Breast epithelium (tissue), 4 donors: ENCODE measurements around the gene HOXD9. TPM values are rescaled to one million over a fixed set of nuclear protein-coding genes. Genes with fewer than 3 reads are reported as not detected.
A peak's percentile ranks its signal among the peaks of the same experiment; 100 is the strongest.

ENCODE experiments used
- DNase-seq, 2 donors: peaks; one replicate each; pipeline ENCODE4 v3.0.0-alpha.2; 2019; ENCODE audit warnings: low spot score in 2 of 2
- H3K27ac ChIP-seq, 2 donors: fragments of 200-600 bp; sonication (generic) in 1 of 2; one replicate each; pipeline ENCODE4 v1.5.1; 2016 to 2019; ENCODE audit warnings: mild to moderate bottlenecking in 1 of 2
- H3K27me3 ChIP-seq, 2 donors: fragments of 200-600 bp; sonication (generic) in 1 of 2; one replicate each; pipeline versions ENCODE4 v1.5.1 to v1.6.0; 2017 to 2019; ENCODE audit warnings: control low read depth in 1 of 2, mild to moderate bottlenecking in 1 of 2
- H3K36me3 ChIP-seq: fragments of 200-600 bp; one replicate; pipeline ENCODE4 v1.5.1; 2019
- H3K4me1 ChIP-seq, 2 donors: fragments of 200-600 bp; sonication (generic); one replicate each; pipeline ENCODE4 v1.5.1; 2016 to 2019; ENCODE audit warnings: control low read depth in 1 of 2
- H3K4me3 ChIP-seq, 3 donors: fragments of 200-600 bp; sonication (generic); 1 replicate in 2 of 3; 2 replicates in 1 of 3; pipeline ENCODE4 v1.5.1; 2016 to 2019; ENCODE audit warnings: mild to moderate bottlenecking in 3 of 3, moderate library complexity in 2 of 3
- H3K9me3 ChIP-seq, 2 donors: fragments of 200-600 bp; sonication (generic) in 1 of 2; one replicate each; pipeline ENCODE4 v1.5.1; 2016 to 2019; ENCODE audit warnings: control low read depth in 1 of 2
- POLR2A ChIP-seq: fragments of 450-650 bp; IDR thresholded peaks from one replicate; pipeline ENCODE4 v1.6.1; 2016; ENCODE audit warnings: antibody characterized with exemption, mild to moderate bottlenecking, moderate library complexity
- POLR2AphosphoS5 ChIP-seq, 3 donors: sonication (generic); formaldehyde crosslinking; IDR thresholded peaks; one replicate each; pipeline ENCODE4 v1.6.1; 2017; ENCODE audit warnings: antibody characterized with exemption in 3 of 3
- intact Hi-C: fragments of 100-400 bp; cut with DNase I; formaldehyde crosslinking; loops from one replicate; pipeline ENCODE4 v1.15.1; 2023; ENCODE audit warnings: low total_unique reads
- total RNA-seq, 3 donors: library from RNA; depleted of rRNA; stranded (reverse); fragments of >200 nt; gene quantifications; one replicate each; pipeline ENCODE4 v1.1.0, GENCODE V29; 2016
- TF ChIP-seq, protein P1 (sequence below), 3 donors: fragments of 450-650 bp; IDR thresholded peaks; one replicate each; pipeline ENCODE4 v1.5.1; 2016 to 2017; ENCODE audit warnings: antibody characterized with exemption in 3 of 3, mild to moderate bottlenecking in 3 of 3, moderate library complexity in 3 of 3

HOXD9 gene
- total RNA-seq, 3 donors from 2014 or later = 2.4 to 17.0 (median 2.8) TPM

- Histone ChIP-seq H3K9me3 (no peaks in the 10 kb centered on the region), H3K4me3 (no peak overlapping the region), H3K27ac (no peak overlapping the region), H3K4me1 (peaks cover 5% of the 10 kb centered on the region in 2 donors), H3K27me3 (peaks cover 16 to 99% of the 10 kb centered on the region in 2 donors), H3K36me3 (no peaks in the 10 kb centered on the region)
- intact Hi-C loops = no loop called here
- TF ChIP-seq POLR2A = no peak
- TF ChIP-seq POLR2AphosphoS5 (IDR thresholded peaks at IDR 0.05) = no peak
- TF ChIP-seq, protein P1, sequence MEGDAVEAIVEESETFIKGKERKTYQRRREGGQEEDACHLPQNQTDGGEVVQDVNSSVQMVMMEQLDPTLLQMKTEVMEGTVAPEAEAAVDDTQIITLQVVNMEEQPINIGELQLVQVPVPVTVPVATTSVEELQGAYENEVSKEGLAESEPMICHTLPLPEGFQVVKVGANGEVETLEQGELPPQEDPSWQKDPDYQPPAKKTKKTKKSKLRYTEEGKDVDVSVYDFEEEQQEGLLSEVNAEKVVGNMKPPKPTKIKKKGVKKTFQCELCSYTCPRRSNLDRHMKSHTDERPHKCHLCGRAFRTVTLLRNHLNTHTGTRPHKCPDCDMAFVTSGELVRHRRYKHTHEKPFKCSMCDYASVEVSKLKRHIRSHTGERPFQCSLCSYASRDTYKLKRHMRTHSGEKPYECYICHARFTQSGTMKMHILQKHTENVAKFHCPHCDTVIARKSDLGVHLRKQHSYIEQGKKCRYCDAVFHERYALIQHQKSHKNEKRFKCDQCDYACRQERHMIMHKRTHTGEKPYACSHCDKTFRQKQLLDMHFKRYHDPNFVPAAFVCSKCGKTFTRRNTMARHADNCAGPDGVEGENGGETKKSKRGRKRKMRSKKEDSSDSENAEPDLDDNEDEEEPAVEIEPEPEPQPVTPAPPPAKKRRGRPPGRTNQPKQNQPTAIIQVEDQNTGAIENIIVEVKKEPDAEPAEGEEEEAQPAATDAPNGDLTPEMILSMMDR (IDR thresholded peaks at IDR 0.05) = no peak
- DNase-seq = no peak
Observed at GRCh38 chr2:176090862-176091261, 31.7 kb upstream of the HOXD9 start.

DNA sequence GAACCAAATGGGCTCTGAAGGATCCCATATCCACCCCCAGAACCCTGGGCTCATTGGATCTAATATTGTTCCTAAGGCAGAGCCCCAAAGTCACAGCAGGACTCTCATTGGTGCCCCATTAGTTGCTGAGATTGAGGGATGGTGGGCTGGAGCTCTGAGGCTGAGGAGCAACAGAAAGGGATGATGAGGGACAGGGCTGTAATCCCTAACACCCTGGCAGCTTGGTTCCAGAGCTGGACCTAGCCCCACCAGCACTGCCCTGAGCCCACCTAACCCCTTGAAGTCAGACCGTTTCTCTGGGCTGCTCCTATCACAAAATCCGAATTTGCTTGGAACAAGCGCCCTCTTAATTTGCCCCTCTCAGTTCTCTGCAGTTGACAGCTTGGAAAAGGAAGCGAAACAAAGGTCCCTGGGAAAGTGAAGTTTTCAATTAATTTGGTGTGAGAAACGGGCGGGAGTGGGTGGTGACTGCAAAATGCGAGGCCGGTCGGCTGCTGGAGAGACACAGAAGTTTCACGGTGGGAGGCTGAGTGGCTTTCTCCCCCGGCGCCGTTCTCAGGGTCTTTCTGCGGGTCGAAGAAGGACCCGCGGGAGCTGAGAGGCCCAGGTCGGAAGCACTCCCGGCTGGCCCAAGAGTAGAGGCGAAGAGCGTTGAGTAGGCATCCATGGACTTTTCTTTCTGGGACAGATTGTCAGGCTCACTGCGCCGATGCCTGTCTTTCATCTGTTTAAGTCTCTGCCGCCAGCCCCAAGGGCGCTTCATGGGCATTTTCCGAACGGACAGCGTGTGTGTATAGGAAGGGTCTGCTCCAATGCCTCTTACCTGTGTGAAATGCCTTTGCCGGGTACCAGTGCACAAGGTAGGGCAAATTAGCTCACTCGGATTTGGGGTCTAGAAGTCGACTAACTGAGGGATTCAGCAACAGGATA, 30.9 kb upstream of the HOXD9 start:
- no peak overlapping the region for H3K27ac ChIP-seq
- no peak for DNase-seq
- no peaks in the 10 kb centered on the region for H3K36me3 ChIP-seq
- intact Hi-C loops = no loop called here
- no peak overlapping the region for H3K4me3 ChIP-seq
- H3K27me3 ChIP-seq = peaks cover 12 to 99% of the 10 kb centered on the region in 2 donors
- peaks cover 5% of the 10 kb centered on the region in 2 donors for H3K4me1 ChIP-seq
- H3K9me3 ChIP-seq = no peaks in the 10 kb centered on the region
- TF ChIP-seq, protein P1 (IDR thresholded peaks at IDR 0.05) = no peak
- no peak for TF ChIP-seq POLR2A
- no peak for TF ChIP-seq POLR2AphosphoS5 (IDR thresholded peaks at IDR 0.05)

DNA sequence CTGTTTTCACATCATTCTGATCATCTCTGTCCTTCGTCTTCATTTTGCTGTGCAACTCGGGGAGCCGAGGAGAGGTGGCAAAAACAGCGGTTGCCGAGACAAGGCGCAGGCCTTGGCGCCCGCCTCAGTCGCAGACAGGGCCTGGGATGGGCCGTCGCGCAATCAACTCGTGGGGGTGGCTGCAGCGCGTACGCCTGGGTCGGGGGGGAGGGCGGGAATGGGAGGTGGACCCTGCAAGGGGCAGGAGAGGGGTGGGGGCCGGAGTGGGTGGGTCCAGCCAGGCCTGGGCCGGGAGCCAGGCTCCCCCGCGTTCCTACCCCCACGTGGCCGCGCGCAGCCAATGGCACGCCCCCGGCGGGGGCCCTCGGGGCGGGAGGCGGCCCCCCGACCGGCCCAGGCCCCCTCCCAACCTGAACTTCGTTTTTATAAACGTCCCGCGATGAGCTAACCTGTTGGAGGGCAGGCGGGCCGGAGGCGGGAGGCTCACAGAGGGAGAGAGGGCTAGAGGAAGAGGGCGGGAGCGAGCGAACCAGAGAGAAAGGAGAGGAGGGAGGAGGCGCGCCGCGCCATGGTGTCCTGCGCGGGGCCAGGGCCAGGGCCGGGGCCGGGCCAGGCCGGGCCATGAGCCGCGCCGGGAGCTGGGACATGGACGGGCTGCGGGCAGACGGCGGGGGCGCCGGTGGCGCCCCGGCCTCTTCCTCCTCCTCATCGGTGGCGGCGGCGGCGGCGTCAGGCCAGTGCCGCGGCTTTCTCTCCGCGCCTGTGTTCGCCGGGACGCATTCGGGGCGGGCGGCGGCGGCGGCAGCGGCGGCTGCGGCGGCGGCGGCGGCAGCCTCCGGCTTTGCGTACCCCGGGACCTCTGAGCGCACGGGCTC, 30.0 kb upstream of the HOXD9 start, which contains the start of gene HOXD13:
Gene HOXD13, plus strand, starts transcription at position 452 of the 875 bp plus-strand sequence. Its CDS starts 170 bp downstream, at position 622.
- peaks cover 12 to 99% of the 10 kb centered on the region in 2 donors for H3K27me3 ChIP-seq
- no peaks in the 10 kb centered on the region for H3K36me3 ChIP-seq
- intact Hi-C loops = no loop called here
- H3K9me3 ChIP-seq = no peaks in the 10 kb centered on the region
- TF ChIP-seq POLR2AphosphoS5 (IDR thresholded peaks at IDR 0.05) (no peak), POLR2A (no peak)
- TF ChIP-seq, protein P1 (IDR thresholded peaks at IDR 0.05) = no peak
- peak within 1 kb of the TSS; percentile 10 to 63 (median 35) for H3K4me3 ChIP-seq
- no peak within 1 kb of the TSS for H3K27ac ChIP-seq
- no peak for DNase-seq
- H3K4me1 ChIP-seq = peaks cover 5% of the 10 kb centered on the region in 2 donors

DNA sequence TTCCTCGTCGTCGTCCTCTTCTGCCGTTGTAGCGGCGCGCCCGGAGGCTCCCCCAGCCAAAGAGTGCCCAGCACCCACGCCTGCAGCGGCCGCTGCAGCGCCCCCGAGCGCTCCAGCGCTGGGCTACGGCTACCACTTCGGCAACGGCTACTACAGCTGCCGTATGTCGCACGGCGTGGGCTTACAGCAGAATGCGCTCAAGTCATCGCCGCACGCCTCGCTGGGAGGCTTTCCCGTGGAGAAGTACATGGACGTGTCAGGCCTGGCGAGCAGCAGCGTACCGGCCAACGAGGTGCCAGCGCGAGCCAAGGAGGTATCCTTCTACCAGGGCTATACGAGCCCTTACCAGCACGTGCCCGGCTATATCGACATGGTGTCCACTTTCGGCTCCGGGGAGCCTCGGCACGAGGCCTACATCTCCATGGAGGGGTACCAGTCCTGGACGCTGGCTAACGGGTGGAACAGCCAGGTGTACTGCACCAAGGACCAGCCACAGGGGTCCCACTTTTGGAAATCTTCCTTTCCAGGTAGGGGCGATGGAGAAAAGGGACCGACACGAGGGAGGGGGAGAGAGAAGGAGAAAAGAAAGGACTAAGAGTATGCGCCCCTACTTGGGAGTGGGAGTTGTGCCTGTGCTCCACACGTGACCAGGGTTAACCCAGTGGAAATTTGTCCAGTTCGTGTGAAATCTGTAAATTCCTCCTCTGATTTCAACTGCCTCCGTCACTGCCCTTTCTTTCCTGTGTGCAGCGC, 29.2 kb upstream of the HOXD9 start:
- DNase-seq = no peak
- Histone ChIP-seq H3K9me3 (no peaks in the 10 kb centered on the region), H3K4me3 (peak overlapping the region; percentile 10 to 63 (median 35)), H3K4me1 (peaks cover 5 to 6% of the 10 kb centered on the region in 2 donors), H3K36me3 (no peaks in the 10 kb centered on the region), H3K27me3 (peaks cover 14 to 99% of the 10 kb centered on the region in 2 donors), H3K27ac (no peak overlapping the region)
- intact Hi-C loops = no loop called here
- TF ChIP-seq POLR2AphosphoS5 (IDR thresholded peaks at IDR 0.05) (no peak), POLR2A (no peak)
- TF ChIP-seq, protein P1 (IDR thresholded peaks at IDR 0.05) = no peak
